ENCODE data around the gene CR1. TPM values are rescaled to one million over a fixed set of nuclear protein-coding genes. Genes with fewer than 3 reads are reported as not detected.
"Not testable (repeated sequence)": the region's sequence is repeated elsewhere in the genome, so short reads cannot be mapped to it uniquely, and the experiment has no call there.

The CR1 gene
- total RNA-seq, 3 donors from 2014 or later, result 0.05 to 0.11 TPM; not detected in 1

DNA sequence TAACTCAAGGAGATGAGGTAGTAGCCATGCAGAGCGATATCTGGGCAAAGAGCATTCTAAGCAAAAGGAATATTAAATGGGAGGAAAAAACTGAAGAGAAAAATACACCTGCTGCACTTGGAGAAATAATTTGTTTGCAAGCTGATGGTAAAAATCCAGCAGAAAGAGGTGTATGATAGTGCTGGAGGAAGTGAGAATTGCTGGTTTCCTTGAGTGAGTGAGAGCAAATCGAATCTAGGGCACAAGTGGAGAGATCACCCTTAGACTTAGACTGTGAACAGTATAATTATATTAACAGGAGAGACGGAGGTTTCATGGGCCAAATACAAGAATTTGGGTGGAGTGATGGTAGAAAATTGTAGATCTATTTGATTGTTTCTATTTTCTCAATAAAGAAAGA is 2.7 kb upstream of the CR1 start:
- no peak overlapping the region for H3K4me3 Mint-ChIP-seq

DNA sequence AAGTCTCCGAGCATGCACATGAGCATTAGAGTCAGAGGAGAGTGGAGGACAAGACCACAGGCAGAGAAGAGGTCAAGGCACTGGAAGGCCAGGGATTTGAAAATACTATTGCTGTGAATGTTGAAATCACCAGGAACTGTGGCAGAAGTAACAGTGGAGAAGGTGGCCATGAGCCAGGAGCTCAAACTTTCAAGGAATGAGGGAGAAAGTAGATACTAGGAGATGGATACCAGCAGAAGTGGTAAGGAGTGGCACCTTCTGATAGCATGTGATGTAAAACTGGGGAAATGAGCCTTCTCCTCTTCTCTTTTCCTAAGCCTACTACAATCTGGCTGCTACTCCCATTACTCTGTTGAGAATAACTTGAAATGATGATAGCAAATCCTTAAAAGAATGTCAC is 1.8 kb upstream of the CR1 start:
- peaks cover 22% of the 10 kb centered on the region for H3K27me3 Mint-ChIP-seq (ENCODE audit: low read depth)
- no peak overlapping the region for H3K4me3 Mint-ChIP-seq
- no peaks in the 10 kb centered on the region for H3K36me3 Mint-ChIP-seq (ENCODE audit: insufficient read depth)
- H3K4me1 Mint-ChIP-seq (ENCODE audit: low read depth), result peaks cover 11% of the 10 kb centered on the region
- DNase-seq (no peak), ATAC-seq (no peak)
- no peaks in the 10 kb centered on the region for H3K9me3 Mint-ChIP-seq

More for the DNA sequence above, 2.7 kb upstream of the CR1 start:
- peaks cover 10% of the 10 kb centered on the region for H3K4me1 Mint-ChIP-seq (ENCODE audit: low read depth)
- H3K36me3 Mint-ChIP-seq (ENCODE audit: insufficient read depth), result no peaks in the 10 kb centered on the region
- H3K9me3 Mint-ChIP-seq, result no peaks in the 10 kb centered on the region
- peaks cover 20% of the 10 kb centered on the region for H3K27me3 Mint-ChIP-seq (ENCODE audit: low read depth)
- ATAC-seq, result no peak
- DNase-seq, result no peak

DNA sequence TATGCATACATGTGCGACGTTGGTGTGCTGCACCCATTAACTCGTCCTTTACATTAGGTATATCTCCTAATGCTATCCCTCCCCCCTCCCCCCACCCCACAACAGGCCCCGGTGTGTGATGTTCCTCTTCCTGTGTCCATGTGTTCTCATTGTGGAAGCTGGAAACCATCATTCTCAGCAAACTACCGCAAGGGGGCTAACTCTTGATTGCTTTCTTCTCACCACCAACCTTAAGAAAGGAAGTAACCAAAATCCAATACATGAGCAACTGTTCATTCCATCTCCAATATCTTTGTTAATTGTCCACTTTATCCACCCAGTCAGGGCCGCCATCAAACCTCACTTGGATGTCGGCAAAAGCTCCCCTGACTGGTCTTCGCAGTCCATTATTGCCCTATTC is 676 bp upstream of the CR1 start:
- ATAC-seq; H3K9me3 Mint-ChIP-seq; H3K36me3 Mint-ChIP-seq (ENCODE audit: insufficient read depth); DNase-seq: not testable (repeated sequence)
- Mint-ChIP-seq H3K4me3 (peak overlapping the region; percentile 77), H3K27me3 (ENCODE audit: low read depth) (peaks cover 22% of the 10 kb centered on the region), H3K4me1 (ENCODE audit: low read depth) (peaks cover 18% of the 10 kb centered on the region)

DNA sequence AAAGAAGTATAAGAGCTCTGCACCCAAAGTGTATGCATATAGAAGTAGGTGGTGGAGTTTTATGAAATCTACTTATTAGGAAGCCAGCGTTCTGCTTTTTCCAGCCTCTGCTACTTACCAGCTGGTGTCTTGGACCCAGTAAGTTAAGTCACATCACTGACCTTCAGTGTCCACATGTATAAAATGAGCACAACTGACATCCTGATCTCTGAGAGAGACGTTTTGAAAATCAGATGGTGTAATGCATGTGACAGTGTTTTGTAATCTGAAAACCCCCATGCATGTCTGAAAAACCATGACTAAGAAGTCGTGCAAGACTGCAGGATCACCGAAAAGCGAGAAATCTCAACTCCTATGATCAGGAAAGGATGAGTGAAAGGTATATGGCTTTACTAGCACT is 2.0 kb downstream of the CR1 start:
- no peaks in the 10 kb centered on the region for H3K36me3 Mint-ChIP-seq (ENCODE audit: insufficient read depth)
- peaks cover 18% of the 10 kb centered on the region for H3K4me1 Mint-ChIP-seq (ENCODE audit: low read depth)
- H3K4me3 Mint-ChIP-seq, result no peak overlapping the region
- DNase-seq (no peak), ATAC-seq (no peak)
- no peaks in the 10 kb centered on the region for H3K9me3 Mint-ChIP-seq
- peaks cover 27% of the 10 kb centered on the region for H3K27me3 Mint-ChIP-seq (ENCODE audit: low read depth)

DNA sequence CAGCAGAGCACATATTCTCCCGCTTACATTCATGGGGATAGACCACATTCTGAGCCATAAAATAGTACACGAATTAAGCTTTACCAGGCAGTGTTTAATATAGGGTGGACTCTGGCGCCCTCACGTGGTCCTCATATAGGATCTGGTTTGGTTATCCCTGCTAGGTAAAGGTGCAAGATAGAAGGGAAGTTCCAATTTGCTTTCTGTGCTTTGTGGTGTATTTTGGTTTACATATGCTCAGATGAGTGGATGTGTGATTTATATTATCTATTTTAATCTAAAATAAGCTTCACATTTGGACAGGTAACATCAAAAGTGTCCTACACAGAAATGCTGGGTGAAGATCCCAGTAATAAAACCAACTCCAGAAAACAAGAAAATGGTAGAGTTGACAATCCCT is 3.6 kb downstream of the CR1 start:
- Mint-ChIP-seq H3K4me1 (ENCODE audit: low read depth) (peaks cover 18% of the 10 kb centered on the region), H3K4me3 (no peak overlapping the region), H3K9me3 (no peaks in the 10 kb centered on the region), H3K36me3 (ENCODE audit: insufficient read depth) (no peaks in the 10 kb centered on the region), H3K27me3 (ENCODE audit: low read depth) (peaks cover 30% of the 10 kb centered on the region)
- ATAC-seq (peak; percentile 53 to 67), DNase-seq (peak; percentile 57)

DNA sequence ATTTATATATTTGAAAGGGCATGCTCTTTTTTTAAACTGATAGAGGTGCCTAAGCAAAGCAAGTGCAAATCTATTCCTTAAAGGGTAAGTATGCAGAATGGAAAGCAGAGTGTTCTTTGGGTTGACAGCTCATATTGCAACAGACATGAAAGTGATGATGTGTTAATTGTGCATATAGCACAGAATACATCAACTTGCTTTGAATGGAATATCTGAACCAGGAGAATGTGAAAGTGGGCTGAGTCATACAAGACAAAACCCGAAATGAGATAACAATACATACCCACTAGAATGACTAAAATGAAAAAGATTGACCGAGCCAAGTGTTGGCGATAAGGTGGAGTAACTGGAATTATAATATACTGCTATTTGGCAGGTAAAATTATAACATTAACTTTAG is 4.3 kb downstream of the CR1 start:
- Mint-ChIP-seq H3K4me1 (ENCODE audit: low read depth) (peaks cover 18% of the 10 kb centered on the region), H3K36me3 (ENCODE audit: insufficient read depth) (no peaks in the 10 kb centered on the region), H3K9me3 (no peaks in the 10 kb centered on the region), H3K27me3 (ENCODE audit: low read depth) (peaks cover 29% of the 10 kb centered on the region), H3K4me3 (no peak overlapping the region)
- no peak for DNase-seq
- ATAC-seq, result peak; percentile 62 to 75

DNA sequence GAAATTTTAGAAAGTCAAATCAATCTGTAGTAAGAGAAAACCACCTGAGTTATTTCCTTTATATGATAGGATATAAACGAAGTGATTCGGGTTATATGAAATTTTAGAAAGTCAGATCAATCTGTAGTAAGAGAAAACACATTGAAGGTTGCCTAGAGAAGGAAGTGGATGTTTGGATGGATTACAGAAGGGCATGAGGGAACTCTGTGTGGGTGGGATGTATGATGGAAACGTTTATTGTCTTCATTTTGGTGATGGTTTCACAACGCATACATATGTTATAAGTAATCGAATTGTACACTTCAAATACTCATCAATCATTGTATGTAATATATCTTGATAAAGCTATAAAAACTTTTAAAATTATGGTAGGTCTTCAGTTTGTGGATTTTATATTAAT is 5.1 kb downstream of the CR1 start:
- peaks cover 26% of the 10 kb centered on the region for H3K27me3 Mint-ChIP-seq (ENCODE audit: low read depth)
- peaks cover 10% of the 10 kb centered on the region for H3K4me1 Mint-ChIP-seq (ENCODE audit: low read depth)
- no peak for DNase-seq
- no peaks in the 10 kb centered on the region for H3K9me3 Mint-ChIP-seq
- H3K36me3 Mint-ChIP-seq (ENCODE audit: insufficient read depth), result no peaks in the 10 kb centered on the region
- H3K4me3 Mint-ChIP-seq, result no peak overlapping the region
- no peak for ATAC-seq

DNA sequence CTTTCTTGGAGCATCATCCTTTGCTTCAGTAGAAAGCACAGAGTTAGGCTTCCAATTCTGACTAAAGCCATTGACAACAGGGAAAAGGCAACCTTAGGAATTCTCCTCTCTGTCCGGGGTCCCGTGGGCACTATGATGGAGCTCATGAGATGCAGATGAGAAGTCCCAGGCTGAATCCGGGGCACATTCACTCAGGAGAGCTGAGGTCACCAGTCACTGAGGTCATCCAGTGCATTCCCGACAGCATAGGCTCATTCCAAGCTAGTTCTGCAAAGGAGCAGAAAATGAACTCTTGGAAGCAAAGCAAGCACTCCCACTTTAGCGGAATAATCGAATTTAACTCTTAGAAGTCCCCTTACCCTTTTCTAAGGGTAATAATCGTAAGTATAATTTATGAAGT is 6.8 kb downstream of the CR1 start:
- Mint-ChIP-seq H3K9me3 (no peaks in the 10 kb centered on the region), H3K4me1 (ENCODE audit: low read depth) (peaks cover 8% of the 10 kb centered on the region), H3K27me3 (ENCODE audit: low read depth) (peaks cover 22% of the 10 kb centered on the region), H3K4me3 (no peak overlapping the region), H3K36me3 (ENCODE audit: insufficient read depth) (no peaks in the 10 kb centered on the region)
- no peak for ATAC-seq
- no peak for DNase-seq

DNA sequence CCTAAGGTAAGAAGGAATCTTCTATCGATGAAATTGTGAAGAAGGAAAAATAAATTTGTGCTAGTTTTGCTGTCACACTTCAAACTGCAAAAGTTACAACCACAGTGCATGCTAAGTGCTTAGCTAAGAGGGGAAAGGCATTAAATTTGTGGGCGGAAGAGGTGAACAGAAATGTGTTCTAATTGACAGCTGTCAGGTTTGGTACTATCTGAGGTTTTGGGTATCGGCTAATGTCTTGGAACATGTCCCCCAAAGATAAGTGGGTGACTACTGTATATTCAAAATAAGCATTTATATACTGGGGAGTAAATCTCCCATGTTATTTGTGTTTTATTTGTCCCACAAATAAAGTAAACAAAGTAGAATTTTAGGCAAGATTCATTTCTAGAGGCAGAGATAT is 8.0 kb downstream of the CR1 start:
- Mint-ChIP-seq H3K4me1 (ENCODE audit: low read depth) (peaks cover 8% of the 10 kb centered on the region), H3K36me3 (ENCODE audit: insufficient read depth) (peaks cover 3% of the 10 kb centered on the region), H3K4me3 (no peak overlapping the region), H3K27me3 (ENCODE audit: low read depth) (peaks cover 18% of the 10 kb centered on the region), H3K9me3 (no peaks in the 10 kb centered on the region)
- ATAC-seq (no peak), DNase-seq (no peak)

DNA sequence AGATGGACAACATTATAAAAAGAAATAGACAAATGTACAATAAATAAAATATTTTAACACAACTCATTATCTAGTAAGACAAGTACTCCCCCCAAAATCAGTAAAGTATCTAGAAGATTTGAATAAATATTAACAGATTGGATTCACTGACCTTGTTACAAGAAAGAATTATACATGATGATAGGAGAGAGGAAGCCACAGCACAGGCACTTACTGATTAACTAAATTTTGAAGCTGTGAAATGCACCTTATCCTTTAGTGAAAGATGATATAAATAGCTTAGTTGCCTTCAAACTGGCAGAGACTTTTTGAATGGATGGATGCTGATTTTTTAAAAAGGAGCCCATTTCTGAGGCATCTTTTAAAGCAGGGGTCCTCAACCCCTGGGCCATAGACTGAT is 8.5 kb downstream of the CR1 start:
- H3K27me3 Mint-ChIP-seq (ENCODE audit: low read depth), result peaks cover 18% of the 10 kb centered on the region
- ATAC-seq (no peak), DNase-seq (no peak)
- no peak overlapping the region for H3K4me3 Mint-ChIP-seq
- peaks cover 4% of the 10 kb centered on the region for H3K4me1 Mint-ChIP-seq (ENCODE audit: low read depth)
- H3K36me3 Mint-ChIP-seq (ENCODE audit: insufficient read depth), result peaks cover 3% of the 10 kb centered on the region
- H3K9me3 Mint-ChIP-seq, result no peaks in the 10 kb centered on the region

DNA sequence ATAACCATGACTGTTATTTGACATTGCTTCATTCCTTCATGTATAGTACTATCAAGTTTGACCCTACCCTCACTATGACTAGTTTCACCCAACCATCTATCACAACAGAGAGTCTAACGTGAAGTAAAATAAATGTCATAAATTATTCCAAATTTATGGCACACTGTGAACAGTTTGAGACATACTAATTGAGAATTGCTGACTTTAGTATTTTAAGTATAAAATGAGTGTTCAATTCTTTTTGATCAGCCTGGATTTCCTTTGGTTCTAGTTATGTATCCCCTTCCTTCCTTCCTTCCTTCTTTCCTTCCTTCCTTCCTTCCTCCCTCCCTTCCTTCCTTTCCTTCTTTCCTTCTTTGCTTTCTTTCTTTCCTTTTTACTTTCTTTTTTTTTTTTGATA is 14.5 kb downstream of the CR1 start:
- ATAC-seq (no peak), DNase-seq (no peak)
- no peaks in the 10 kb centered on the region for H3K4me1 Mint-ChIP-seq (ENCODE audit: low read depth)
- no peak overlapping the region for H3K4me3 Mint-ChIP-seq
- H3K9me3 Mint-ChIP-seq, result no peaks in the 10 kb centered on the region
- peaks cover 3% of the 10 kb centered on the region for H3K36me3 Mint-ChIP-seq (ENCODE audit: insufficient read depth)
- peaks cover 12% of the 10 kb centered on the region for H3K27me3 Mint-ChIP-seq (ENCODE audit: low read depth)

DNA sequence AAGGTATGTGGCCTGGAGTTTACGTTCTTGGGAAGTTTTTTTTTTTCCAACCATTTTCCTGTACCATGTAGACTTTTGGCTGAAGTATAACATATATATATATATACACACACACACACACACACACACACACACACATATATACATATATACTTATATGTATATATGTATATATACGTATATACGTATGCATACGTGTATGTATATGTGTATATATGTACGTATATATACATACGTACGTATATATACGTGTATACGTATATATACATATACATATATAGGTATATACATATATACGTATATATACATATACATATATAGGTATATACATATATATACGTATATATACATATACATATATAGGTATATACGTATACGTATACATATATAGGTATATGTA is 18.9 kb downstream of the CR1 start:
- H3K36me3 Mint-ChIP-seq (ENCODE audit: insufficient read depth), result peaks cover 2% of the 10 kb centered on the region
- H3K27me3 Mint-ChIP-seq (ENCODE audit: low read depth), result no peaks in the 10 kb centered on the region
- no peaks in the 10 kb centered on the region for H3K4me1 Mint-ChIP-seq (ENCODE audit: low read depth)
- no peaks in the 10 kb centered on the region for H3K9me3 Mint-ChIP-seq
- no peak for ATAC-seq
- no peak for DNase-seq
- no peak overlapping the region for H3K4me3 Mint-ChIP-seq

DNA sequence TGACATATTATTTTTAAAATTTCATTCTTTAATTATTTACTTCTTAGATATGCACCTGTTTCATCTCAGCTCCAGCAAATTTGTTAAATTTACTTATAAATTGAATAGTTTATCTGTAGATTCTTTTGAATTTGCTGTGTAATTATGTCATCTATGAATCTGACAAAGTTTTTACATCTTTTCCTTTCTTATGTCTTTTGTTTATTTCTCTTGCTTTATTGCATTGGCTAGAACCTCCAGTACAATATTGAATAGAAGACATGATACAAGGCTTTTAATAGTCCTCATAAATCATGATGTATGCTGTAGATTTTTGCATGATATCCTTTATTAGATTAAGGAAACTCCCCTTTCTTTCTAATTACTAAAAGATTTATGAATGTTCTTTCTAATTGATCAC is 20.8 kb downstream of the CR1 start:
- no peak overlapping the region for H3K4me3 Mint-ChIP-seq
- H3K27me3 Mint-ChIP-seq (ENCODE audit: low read depth), result peaks cover under 1% of the 10 kb centered on the region
- DNase-seq (no peak), ATAC-seq (no peak)
- peaks cover 2% of the 10 kb centered on the region for H3K36me3 Mint-ChIP-seq (ENCODE audit: insufficient read depth)
- H3K4me1 Mint-ChIP-seq (ENCODE audit: low read depth), result no peaks in the 10 kb centered on the region
- H3K9me3 Mint-ChIP-seq, result no peaks in the 10 kb centered on the region

DNA sequence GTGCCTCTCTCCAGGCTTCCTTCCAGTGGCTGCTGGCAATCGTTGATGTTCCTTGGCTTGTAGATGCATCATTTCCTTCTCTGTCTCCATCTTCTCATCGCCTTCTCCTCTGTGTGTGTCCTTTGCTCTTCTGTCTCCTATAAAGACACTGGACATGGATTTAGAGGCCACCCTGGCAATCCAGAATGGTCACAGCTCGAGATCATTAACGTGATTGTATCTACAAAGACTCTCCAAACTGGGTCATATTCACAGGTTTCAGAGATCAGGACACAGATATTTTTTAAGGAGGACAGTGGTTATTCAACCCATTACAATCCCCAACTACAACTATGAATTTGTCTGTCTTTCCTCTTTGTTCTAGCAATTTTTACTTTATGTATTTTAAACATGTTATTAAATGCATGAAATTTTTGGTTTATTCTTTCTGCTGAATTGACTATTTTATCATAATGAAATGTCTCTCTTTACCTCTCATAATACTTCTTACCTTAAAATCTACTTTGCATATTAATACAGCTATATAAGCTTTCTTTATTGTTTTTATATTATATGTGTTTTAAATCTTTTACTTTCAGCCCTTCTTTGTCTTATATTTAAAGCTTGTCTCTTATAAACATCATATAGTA is 22.8 kb downstream of the CR1 start:
- ATAC-seq (no peak), DNase-seq (no peak)
- no peaks in the 10 kb centered on the region for H3K4me1 Mint-ChIP-seq (ENCODE audit: low read depth)
- H3K36me3 Mint-ChIP-seq (ENCODE audit: insufficient read depth), result peaks cover 2% of the 10 kb centered on the region
- H3K4me3 Mint-ChIP-seq, result no peak overlapping the region
- H3K27me3 Mint-ChIP-seq (ENCODE audit: low read depth), result peaks cover 4% of the 10 kb centered on the region
- no peaks in the 10 kb centered on the region for H3K9me3 Mint-ChIP-seq

DNA sequence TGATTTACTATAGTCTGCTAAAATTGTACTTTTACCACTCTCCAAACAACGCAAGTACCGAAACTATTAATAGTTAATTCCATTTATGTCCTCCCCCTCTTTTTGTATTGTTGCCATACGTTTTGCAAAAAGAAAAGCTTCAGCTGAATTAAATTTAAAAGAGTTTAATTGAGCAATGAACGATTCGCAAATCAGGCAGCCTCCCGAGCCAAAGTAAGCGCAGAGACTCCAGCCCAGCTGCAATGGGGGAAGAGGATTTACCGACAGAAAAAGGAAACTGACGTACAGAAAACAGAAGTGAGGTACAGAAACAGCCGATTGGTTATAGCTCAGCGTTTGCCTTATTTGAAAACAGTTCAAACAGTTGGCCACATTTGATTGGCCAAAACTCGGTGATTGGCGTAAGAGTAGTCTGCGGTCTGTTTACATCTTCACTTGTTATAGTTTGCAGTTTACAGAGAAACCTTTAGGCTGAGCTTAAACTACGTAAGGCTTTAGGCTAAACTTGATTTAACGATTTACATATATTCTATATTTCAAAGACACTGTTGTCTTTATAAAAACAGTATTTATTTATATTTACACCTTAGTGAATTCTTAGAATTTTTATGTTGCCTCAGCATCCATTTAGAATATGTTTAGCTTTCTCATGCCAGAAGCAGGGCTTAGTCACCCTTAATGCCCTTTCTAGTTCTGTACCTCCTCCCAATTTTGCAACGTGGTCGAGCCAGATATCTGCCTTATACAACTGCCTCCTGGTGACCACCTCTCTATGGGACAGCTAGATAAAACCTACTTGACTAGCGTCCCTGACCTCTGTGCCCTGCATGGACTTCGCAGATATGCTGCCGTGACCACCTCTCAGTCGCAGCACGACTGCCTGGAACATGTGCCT is 23.8 kb downstream of the CR1 start:
- no peak overlapping the region for H3K4me3 Mint-ChIP-seq
- H3K36me3 Mint-ChIP-seq (ENCODE audit: insufficient read depth), result peaks cover 2% of the 10 kb centered on the region
- ATAC-seq (no peak), DNase-seq (no peak)
- H3K27me3 Mint-ChIP-seq (ENCODE audit: low read depth), result peaks cover 4% of the 10 kb centered on the region
- no peaks in the 10 kb centered on the region for H3K9me3 Mint-ChIP-seq
- no peaks in the 10 kb centered on the region for H3K4me1 Mint-ChIP-seq (ENCODE audit: low read depth)
